Stimulated activated CD4-positive, alpha-beta T cell treated with anti-CD3 and anti-CD28 coated beads, Interleukin-15, amount 100 ng/mL, for 24 hours (primary cell): ENCODE measurements around the gene DDX42.

Experiments
- DNase-seq: peaks from one replicate; pipeline ENCODE4 v3.0.0-alpha.2; 2020

DDX42 gene

GRCh38 chr17:63774141-63774968 lies at the start of gene DDX42:
TSS of gene DDX42 (plus strand) at chr17:63774170. CDS start at chr17:63787050, 12,880 bp downstream.
- no peak for DNase-seq

- no peak for DNase-seq
Measured at GRCh38 chr17:63735691-63736090, 38.3 kb upstream of the DDX42 start.

GRCh38 chr17:63740464-63741142 lies 33.4 kb upstream of the DDX42 start:
- no peak for DNase-seq

- DNase-seq, result no peak
Measured at GRCh38 chr17:63741143-63741407, 32.9 kb upstream of the DDX42 start.

GRCh38 chr17:63741408-63742173 lies 32.4 kb upstream of the DDX42 start, which contains the start of gene STRADA:
TSS of gene STRADA (minus strand) at chr17:63741799. CDS start at chr17:63728369, 13,430 bp downstream.
- peak; percentile 100 for DNase-seq

- DNase-seq, result peak; percentile 25
Measured at GRCh38 chr17:63751806-63752205, 22.2 kb upstream of the DDX42 start.

- no peak for DNase-seq
Measured at GRCh38 chr17:63752707-63753106, 21.3 kb upstream of the DDX42 start.

GRCh38 chr17:63753215-63753614 lies 20.8 kb upstream of the DDX42 start:
- DNase-seq, result no peak

GRCh38 chr17:63754046-63754445 lies 19.9 kb upstream of the DDX42 start:
- no peak for DNase-seq

- no peak for DNase-seq
Measured at GRCh38 chr17:63758428-63758827, 15.5 kb upstream of the DDX42 start.

GRCh38 chr17:63760771-63761539 lies 13.0 kb upstream of the DDX42 start:
- peak; percentile 33 for DNase-seq

- DNase-seq, result no peak
Measured at GRCh38 chr17:63762161-63763078, 11.6 kb upstream of the DDX42 start.

GRCh38 chr17:63764716-63765115 lies 9.3 kb upstream of the DDX42 start:
- DNase-seq, result no peak

- DNase-seq, result no peak
Measured at GRCh38 chr17:63766754-63767153, 7.2 kb upstream of the DDX42 start.

GRCh38 chr17:63768433-63768832 lies 5.5 kb upstream of the DDX42 start:
- DNase-seq, result no peak

GRCh38 chr17:63772801-63773271 lies 1.1 kb upstream of the DDX42 start:
- DNase-seq, result no peak

- DNase-seq, result peak; percentile 98
Measured at GRCh38 chr17:63773272-63774140, 464 bp upstream of the DDX42 start, which contains the start of gene CCDC47. TSS of gene CCDC47 (minus strand) at chr17:63773597. CDS start at chr17:63766175, 7,422 bp downstream.

GRCh38 chr17:63774969-63775265 lies 947 bp downstream of the DDX42 start:
- no peak for DNase-seq

- DNase-seq, result no peak
Measured at GRCh38 chr17:63775420-63775819, 1.4 kb downstream of the DDX42 start.

GRCh38 chr17:63780507-63780906 lies 6.5 kb downstream of the DDX42 start:
- no peak for DNase-seq

- no peak for DNase-seq
Measured at GRCh38 chr17:63780928-63781327, 7.0 kb downstream of the DDX42 start.
